Kidney glomerular epithelial cell (primary cell): ENCODE measurements around the gene RIC8B.

Source experiments
- DNase-seq: peaks from one replicate; lab custom pipeline; 2025; lab: John Stamatoyannopoulos, UW

The RIC8B gene

GRCh38 chr12:106758349-106759110 lies 16.0 kb upstream of the RIC8B start:
- no peak for DNase-seq

DNA sequence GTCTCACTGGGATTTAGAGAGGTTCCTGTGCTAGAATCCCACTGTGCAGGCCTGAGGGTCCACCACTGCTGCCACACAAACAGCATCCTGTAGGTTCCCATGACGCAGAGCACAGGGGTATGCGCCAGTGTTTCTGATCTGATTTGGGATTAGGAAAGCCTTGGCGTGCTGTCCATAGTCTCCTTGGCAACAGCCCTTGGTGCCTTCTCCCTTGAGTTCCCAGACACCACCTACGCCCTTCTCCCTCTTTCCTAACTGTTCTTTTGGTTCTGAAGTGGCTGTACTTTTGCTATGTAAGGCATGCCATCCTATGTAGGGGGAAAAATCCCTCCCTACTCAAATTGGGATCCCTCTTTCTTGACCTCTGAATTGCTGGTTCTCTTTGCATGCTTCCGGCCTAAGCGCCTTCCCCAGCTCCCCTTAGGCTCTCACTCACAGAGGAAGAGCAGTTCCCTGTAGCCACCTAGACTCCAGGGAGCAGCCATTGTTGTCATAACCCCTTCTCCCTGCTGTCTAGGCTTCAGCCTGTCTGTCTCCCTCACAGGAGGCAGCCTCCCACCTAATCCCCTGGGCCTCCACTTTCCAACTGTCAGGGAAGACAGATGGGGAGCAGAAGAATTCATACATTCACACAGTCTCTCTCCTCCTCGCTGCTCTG lies 14.8 kb upstream of the RIC8B start:
- DNase-seq = no peak

- DNase-seq = no peak
These were observed 14.3 kb upstream of the RIC8B start for GRCh38 chr12:106760184-106760531.

DNA sequence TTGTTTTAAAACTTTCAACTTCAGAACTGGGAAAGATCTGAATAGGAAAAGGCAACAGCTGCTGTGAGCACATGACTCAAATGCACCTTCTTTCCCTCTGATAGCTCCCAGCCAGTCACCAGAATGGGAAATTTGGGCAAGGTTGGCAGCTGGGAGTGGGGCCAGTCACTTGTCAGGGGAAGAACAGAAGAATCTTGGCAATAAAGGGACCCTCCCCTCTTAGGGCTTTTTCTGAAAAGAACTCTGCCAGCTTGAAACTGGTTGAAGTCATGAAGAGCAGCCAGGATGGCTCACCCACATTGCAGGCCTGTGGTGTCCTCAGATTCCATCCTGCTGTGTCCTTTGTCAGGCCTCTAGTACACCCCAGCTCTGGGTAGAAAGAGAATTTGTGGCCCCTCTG lies 10.3 kb upstream of the RIC8B start:
- DNase-seq = no peak

- no peak for DNase-seq
These were observed 9.7 kb upstream of the RIC8B start for GRCh38 chr12:106764738-106765137.

GRCh38 chr12:106766393-106766826 lies 8.1 kb upstream of the RIC8B start:
- peak; percentile 81 for DNase-seq

GRCh38 chr12:106767206-106767605 lies 7.3 kb upstream of the RIC8B start:
- DNase-seq = no peak

- peak; percentile 86 for DNase-seq
These were observed 6.3 kb upstream of the RIC8B start for GRCh38 chr12:106767954-106768822.

DNA sequence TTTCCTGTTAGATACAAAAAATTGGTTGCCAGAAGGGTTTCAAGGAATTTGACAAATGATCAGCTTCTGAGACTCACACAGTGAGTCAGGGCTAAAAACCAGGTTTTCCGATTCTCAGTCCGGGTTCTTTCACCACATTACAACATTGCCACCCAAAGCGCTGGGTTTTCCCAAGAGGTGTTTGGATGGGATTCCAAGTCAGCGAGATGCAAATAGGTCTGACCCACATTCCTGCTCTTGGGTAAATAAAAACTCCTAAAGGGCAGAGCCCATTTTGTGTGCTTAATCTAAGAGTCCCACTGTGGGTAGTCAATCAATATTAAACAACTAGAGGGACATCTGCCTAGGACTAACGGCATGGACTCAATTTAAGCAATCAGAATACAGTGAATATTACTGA lies 5.4 kb upstream of the RIC8B start:
- DNase-seq = peak; percentile 90

DNA sequence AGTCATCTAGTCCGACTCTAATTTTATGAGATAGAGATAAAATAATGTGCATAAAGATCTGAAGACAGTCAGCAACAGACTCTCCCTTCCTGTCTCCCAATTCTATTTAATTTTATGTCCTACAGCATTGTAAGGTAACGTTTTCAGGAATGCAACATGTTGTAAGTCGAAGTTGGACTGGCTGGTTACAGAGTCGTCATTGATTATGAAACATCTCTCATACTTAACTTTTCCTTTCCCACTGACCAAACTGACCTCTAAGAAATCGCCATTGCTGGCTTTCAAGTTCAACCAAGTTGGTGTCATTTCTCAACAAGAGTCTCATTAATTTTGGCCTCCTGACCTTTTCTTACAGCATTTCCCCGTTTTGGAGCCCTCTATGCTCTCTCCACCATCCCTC lies 4.9 kb upstream of the RIC8B start:
- peak; percentile 40 for DNase-seq

DNA sequence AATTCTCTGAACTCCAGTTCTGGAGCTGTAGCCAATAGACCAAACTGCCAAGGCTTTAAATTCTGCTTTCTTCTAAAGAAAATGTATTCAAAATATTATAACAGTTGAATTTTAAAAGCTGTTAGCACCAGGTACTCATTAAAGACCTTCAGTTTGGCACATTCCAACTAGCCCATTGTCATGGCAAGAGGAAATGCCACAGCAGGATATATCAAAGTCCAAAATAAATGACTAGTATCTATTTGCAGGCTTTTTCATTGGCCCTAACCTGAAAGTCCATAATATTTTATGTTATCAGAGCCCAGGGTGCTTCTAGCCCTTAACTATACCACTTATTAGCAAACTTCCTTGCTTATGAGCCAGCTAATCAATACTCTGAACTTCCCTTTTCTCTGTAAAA lies 3.1 kb upstream of the RIC8B start:
- no peak for DNase-seq

GRCh38 chr12:106773286-106774004 lies 1.0 kb upstream of the RIC8B start:
- DNase-seq = no peak

- DNase-seq = no peak
These were observed 484 bp downstream of the RIC8B start for GRCh38 chr12:106774808-106775524.

GRCh38 chr12:106776897-106777296 lies 2.4 kb downstream of the RIC8B start:
- DNase-seq = no peak

GRCh38 chr12:106780010-106780631 lies 5.6 kb downstream of the RIC8B start:
- DNase-seq = no peak

GRCh38 chr12:106782619-106783018 lies 8.1 kb downstream of the RIC8B start:
- DNase-seq = no peak

DNA sequence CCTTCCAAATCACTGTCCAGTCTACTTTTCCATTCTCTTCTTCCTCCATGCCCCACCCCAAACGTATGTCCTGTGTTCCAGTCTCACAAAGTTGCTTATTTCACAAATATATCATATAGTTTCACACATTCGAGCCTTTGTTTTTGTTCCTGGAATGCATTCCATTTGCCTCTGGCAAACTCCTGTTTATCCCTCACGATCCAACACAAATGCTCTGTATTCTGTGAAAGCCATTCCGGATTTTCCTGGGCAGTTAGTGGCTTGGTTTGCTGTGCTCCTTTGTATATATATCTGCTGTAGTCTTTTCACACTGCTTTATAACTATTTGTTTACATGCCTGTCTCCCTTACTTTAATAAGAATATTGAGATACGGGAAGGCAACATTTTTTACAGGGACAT lies 9.0 kb downstream of the RIC8B start:
- no peak for DNase-seq

DNA sequence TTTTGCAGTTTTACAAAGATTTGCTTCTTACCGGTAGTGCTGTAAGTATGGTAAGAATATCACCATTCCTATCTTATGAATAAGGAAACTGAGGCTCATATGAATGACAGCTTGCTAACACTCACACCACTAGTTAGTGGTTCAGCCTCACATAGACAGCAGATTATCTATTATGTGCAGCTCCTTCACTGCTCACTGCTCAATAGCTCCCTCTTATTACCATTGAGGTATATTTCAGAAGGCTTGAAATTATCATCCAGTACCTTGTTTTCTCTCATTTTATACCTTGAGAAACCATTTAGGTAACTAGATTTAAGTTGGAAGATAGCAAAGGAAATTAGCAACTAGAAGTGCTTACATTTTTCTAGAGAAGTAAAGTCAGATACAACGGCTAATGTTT lies 15.5 kb downstream of the RIC8B start:
- DNase-seq = no peak

DNA sequence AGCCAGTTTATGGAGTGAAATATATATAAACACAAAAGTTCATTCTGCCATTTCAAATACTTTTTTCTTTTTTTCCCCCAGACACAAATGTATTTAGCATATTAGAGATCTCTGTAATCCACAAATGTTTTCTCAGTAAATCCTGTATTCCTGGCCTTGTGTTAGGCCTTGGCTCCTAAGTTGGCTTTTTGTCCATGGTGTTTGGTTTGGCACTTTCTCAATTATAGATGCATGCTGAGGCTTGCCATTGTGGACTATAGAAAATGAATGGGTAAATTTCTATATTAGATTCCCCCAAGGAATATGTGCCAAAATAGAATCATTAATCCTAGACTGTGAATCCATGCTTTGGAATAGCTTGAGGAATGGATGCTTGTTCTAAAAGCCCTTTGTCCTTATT lies 17.0 kb downstream of the RIC8B start:
- DNase-seq = no peak

DNA sequence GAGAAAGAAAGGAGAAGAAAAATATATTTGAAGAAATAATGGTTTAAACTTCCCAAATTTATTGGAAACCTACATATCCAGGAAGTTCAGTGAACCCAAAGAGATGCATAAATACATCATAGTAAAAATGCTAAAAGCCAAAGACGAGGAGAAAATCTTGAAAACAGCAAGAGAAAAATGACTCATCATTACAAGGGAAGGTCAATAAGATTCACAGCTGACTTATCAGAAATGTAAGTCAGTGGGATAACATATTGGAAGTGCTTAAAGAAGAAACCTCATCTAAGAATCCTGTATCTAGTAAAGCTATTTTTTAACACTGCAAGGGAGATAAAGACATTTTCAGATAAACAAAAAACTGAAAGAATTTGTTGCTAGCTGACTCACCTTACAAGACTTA lies 19.9 kb downstream of the RIC8B start:
- no peak for DNase-seq

DNA sequence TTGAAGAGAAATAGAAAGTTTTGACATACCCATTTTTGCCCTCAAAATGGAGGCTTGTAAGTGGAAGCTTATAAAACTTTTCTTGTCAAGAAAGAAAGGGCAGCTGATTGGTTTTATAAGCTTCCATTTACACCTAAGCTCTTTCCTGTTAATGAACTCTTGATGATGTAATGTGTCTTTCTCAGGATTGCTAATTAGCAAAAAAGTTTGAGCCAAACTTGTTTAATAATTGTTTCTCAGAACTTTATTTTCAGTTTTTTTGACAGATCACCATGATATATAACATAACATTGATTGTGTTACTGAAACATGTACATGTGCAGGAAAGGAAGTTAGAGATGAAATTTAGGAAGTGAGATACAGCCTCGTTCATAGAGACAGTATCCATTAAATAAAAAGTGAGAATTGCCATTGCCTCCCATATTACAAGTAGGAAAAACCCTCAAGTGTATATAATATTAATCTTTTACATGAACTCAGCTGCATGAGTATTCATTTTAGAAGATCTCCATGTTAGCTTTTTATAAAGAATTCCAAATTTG lies 26.8 kb downstream of the RIC8B start:
- no peak for DNase-seq
